ENCODE results near the gene INPP5D. TPM values are rescaled to one million over a fixed set of nuclear protein-coding genes. Genes with fewer than 3 reads are reported as not detected.
A peak's percentile ranks its signal among the peaks of the same experiment; 100 is the strongest.
"Not testable (repeated sequence)": the region's sequence is repeated elsewhere in the genome, so short reads cannot be mapped to it uniquely, and the experiment has no call there.

Gene INPP5D
- total RNA-seq, 1 donor = under 0.01 TPM

- DNase-seq (ENCODE audit: low read depth) = no peak
- no peak overlapping the region for H3K4me3 ChIP-seq (ENCODE audit: low read depth, low read length)
- TF ChIP-seq CTCF (IDR thresholded peaks at IDR 0.05; ENCODE audit: insufficient read depth, low read depth, low read length) = no peak
Observed at GRCh38 chr2:233198026-233198425, 137.9 kb downstream of the INPP5D start.

GRCh38 chr2:233199870-233200269 is 139.7 kb downstream of the INPP5D start:
- no peak overlapping the region for H3K4me3 ChIP-seq (ENCODE audit: low read depth, low read length)
- DNase-seq (ENCODE audit: low read depth) = no peak
- peak; percentile 5 for TF ChIP-seq CTCF (IDR thresholded peaks at IDR 0.05; ENCODE audit: insufficient read depth, low read depth, low read length)

- H3K4me3 ChIP-seq (ENCODE audit: low read depth, low read length); DNase-seq (ENCODE audit: low read depth): not testable (repeated sequence)
Observed at GRCh38 chr2:233200790-233201189, 140.6 kb downstream of the INPP5D start.

GRCh38 chr2:233201258-233202013 is 141.3 kb downstream of the INPP5D start:
- H3K4me3 ChIP-seq (ENCODE audit: low read depth, low read length) = no peak overlapping the region
- TF ChIP-seq CTCF (IDR thresholded peaks at IDR 0.05; ENCODE audit: insufficient read depth, low read depth, low read length) = no peak
- no peak for DNase-seq (ENCODE audit: low read depth)

- no peak for DNase-seq (ENCODE audit: low read depth)
- no peak overlapping the region for H3K4me3 ChIP-seq (ENCODE audit: low read depth, low read length)
- TF ChIP-seq CTCF (IDR thresholded peaks at IDR 0.05; ENCODE audit: insufficient read depth, low read depth, low read length) = no peak
Observed at GRCh38 chr2:233202531-233202944, 142.4 kb downstream of the INPP5D start.

- TF ChIP-seq CTCF (IDR thresholded peaks at IDR 0.05; ENCODE audit: insufficient read depth, low read depth, low read length) = no peak
- no peak for DNase-seq (ENCODE audit: low read depth)
- H3K4me3 ChIP-seq (ENCODE audit: low read depth, low read length) = no peak overlapping the region
Observed at GRCh38 chr2:233203060-233203459, 142.9 kb downstream of the INPP5D start.

- DNase-seq (ENCODE audit: low read depth) = no peak
- no peak overlapping the region for H3K4me3 ChIP-seq (ENCODE audit: low read depth, low read length)
- TF ChIP-seq CTCF (IDR thresholded peaks at IDR 0.05; ENCODE audit: insufficient read depth, low read depth, low read length) = no peak
Observed at GRCh38 chr2:233204286-233204936, 144.3 kb downstream of the INPP5D start.
